Keratinocyte (primary cell): ENCODE measurements around the gene SEC24D. TPM values are rescaled to one million over a fixed set of nuclear protein-coding genes. Genes with fewer than 3 reads are reported as not detected.

Experiments
- DNase-seq: peaks from one replicate; pipeline ENCODE4 v3.0.0-alpha.2; 2011; ENCODE audit warnings: low read depth, missing footprints, low spot score
- FAIRE-seq: peaks from 2 replicates; lab custom pipeline; 2011; peaks lifted over from hg19 to GRCh38; lab: Jason Lieb, UNC
- H2AFZ ChIP-seq: 2 replicates; pipeline ENCODE4 v1.6.0; 2012; ENCODE audit warnings: low read length, control low read depth, inconsistent platforms; ENCODE audit not compliant: control insufficient read depth
- H3K27ac ChIP-seq: 2 replicates; pipeline ENCODE4 v1.5.1; 2011; ENCODE audit warnings: low read length; ENCODE audit not compliant: control insufficient read depth, insufficient read depth
- H3K27me3 ChIP-seq: 3 replicates; pipeline ENCODE4 v1.6.0; 2011; ENCODE audit warnings: low read length; ENCODE audit not compliant: control insufficient read depth, insufficient read depth; ENCODE audit errors: extremely low read depth
- H3K36me3 ChIP-seq, 2 experiments: 2 replicates in 1 of 2; 3 replicates in 1 of 2; pipeline ENCODE4 v1.5.1; 2011; ENCODE audit warnings: low read length in 2 of 2, mild to moderate bottlenecking in 1 of 2; ENCODE audit not compliant: control insufficient read depth in 2 of 2, insufficient read depth in 2 of 2; ENCODE audit errors: extremely low read depth in 1 of 2
- H3K4me1 ChIP-seq: 3 replicates; pipeline ENCODE4 v1.5.1; 2011; ENCODE audit warnings: low read length; ENCODE audit not compliant: control insufficient read depth, insufficient read depth; ENCODE audit errors: extremely low read depth
- H3K4me2 ChIP-seq: 3 replicates; pipeline ENCODE4 v1.6.0; 2011; ENCODE audit warnings: low read depth, low read length; ENCODE audit not compliant: control insufficient read depth, insufficient read depth; ENCODE audit errors: extremely low read depth
- H3K4me3 ChIP-seq, 3 experiments: fragments of 200-600 bp in 1 of 3; sonication (generic) in 1 of 3; 2 replicates in 2 of 3; 3 replicates in 1 of 3; pipeline ENCODE4 v1.5.1; 2011 to 2016; ENCODE audit warnings: low read length in 3 of 3, mild to moderate bottlenecking in 3 of 3, control low read depth in 2 of 3, inconsistent platforms in 1 of 3, low read depth in 1 of 3, mixed read lengths in 1 of 3, mixed run types in 1 of 3, moderate library complexity in 1 of 3; ENCODE audit not compliant: control insufficient read depth in 2 of 3, insufficient read depth in 2 of 3; ENCODE audit errors: extremely low read depth in 1 of 3
- H3K79me2 ChIP-seq: 2 replicates; pipeline ENCODE4 v1.6.0; 2012; ENCODE audit warnings: low read length; ENCODE audit not compliant: control insufficient read depth, insufficient read depth
- H3K9ac ChIP-seq: 3 replicates; pipeline ENCODE4 v1.6.0; 2011; ENCODE audit warnings: low read length; ENCODE audit not compliant: control insufficient read depth, insufficient read depth; ENCODE audit errors: extremely low read depth
- H3K9me1 ChIP-seq: 3 replicates; pipeline ENCODE4 v1.6.0; 2011; ENCODE audit warnings: low read length; ENCODE audit not compliant: control insufficient read depth, insufficient read depth; ENCODE audit errors: extremely low read depth
- H3K9me3 ChIP-seq: 2 replicates; pipeline ENCODE4 v1.5.1; 2012; ENCODE audit warnings: low read depth, low read length; ENCODE audit not compliant: control insufficient read depth
- H4K20me1 ChIP-seq: 3 replicates; pipeline ENCODE4 v1.6.0; 2011; ENCODE audit warnings: low read length; ENCODE audit not compliant: control insufficient read depth, insufficient read depth; ENCODE audit errors: extremely low read depth
- EZH2 ChIP-seq: IDR thresholded peaks from one replicate; pipeline ENCODE4 v1.6.1; 2012; ENCODE audit warnings: inconsistent platforms, mild to moderate bottlenecking, low read length, moderate library complexity
- dilution Hi-C: fragments of 300-500 bp; cut with MboI; formaldehyde crosslinking; loops from one replicate; pipeline ENCODE4 v1.7.0; 2020; ENCODE audit warnings: low sequenced_read_pairs; ENCODE audit not compliant: extremely low pct_ligation_motif_present
- polyA plus RNA-seq, 5 experiments: library from polyadenylated mRNA; depleted of rRNA in 3 of 5; stranded (reverse) in 3 of 5; stranded (forward) in 1 of 5; unstranded in 1 of 5; fragments of >200 nt; gene quantifications; 1 replicate in 1 of 5; 2 replicates in 3 of 5; 3 replicates in 1 of 5; pipeline versions ENCODE4 v1.2.1 to v1.2.3, GENCODE V29; 2011 to 2012; ENCODE audit warnings: missing spikeins in 2 of 5, low read depth in 1 of 5, low replicate concordance in 1 of 5
- TF ChIP-seq, protein P1 (sequence below), 3 experiments: IDR thresholded peaks in 1 of 3; conservative IDR thresholded peaks in 1 of 3; optimal IDR thresholded peaks in 1 of 3; 2 replicates in 2 of 3; 3 replicates in 1 of 3; pipeline versions ENCODE3 to v1.5.1; 2011; ENCODE audit warnings: low read length in 3 of 3, mild to moderate bottlenecking in 3 of 3, moderate library complexity in 2 of 3, control low read depth in 1 of 3, inconsistent platforms in 1 of 3; ENCODE audit not compliant: insufficient read depth in 2 of 3; ENCODE audit errors: extremely low read depth in 1 of 3

Gene SEC24D
- polyA plus RNA-seq, 1 donor (not counting 4 experiments of a cell fraction or from before 2014, with no cell fraction given) = 24.9 TPM

DNA sequence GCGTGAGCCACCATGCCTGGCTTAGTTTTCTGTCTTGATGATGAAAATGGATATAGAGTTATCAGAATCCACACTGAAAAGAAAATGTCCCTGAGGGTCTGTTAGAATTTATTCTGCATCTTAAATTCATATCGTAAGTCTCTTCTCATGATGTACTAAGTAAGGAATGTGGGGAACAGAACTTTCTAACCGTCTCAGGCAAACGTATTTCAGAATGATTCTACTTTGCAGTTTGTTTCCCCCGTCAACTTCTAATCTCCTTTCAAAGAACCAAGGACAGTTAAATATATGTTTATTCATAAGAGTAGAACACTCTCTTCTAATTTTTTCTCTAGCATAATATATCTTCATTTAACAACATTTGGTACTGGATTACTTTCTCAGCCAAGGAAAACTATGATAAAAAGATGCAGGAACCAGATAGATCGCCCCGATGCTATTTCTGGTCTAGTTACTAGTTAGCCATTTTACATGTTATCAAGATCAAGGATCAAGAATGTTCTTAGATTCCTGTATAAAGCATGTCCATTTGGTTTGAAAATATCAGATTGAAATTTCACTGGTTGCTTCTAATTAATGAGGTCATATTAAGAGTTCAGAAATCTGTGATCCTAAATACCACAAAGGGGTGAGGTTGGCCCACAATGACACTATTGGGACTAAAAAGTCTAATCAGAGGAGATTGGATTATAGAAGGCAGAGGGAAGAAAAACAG, 101.3 kb downstream of the SEC24D start:
- Histone ChIP-seq H3K27ac (no peak overlapping the region), H3K27me3 (no peaks in the 10 kb centered on the region), H3K4me1 (peaks cover 7% of the 10 kb centered on the region), H3K4me2 (no peak overlapping the region), H3K9ac (no peak overlapping the region), H3K36me3 (peaks cover 7 to 21% of the 10 kb centered on the region in 2 experiments), H2AFZ (no peak overlapping the region), H3K9me3 (no peaks in the 10 kb centered on the region), H3K9me1 (no peaks in the 10 kb centered on the region), H3K4me3 (no peak overlapping the region), H3K79me2 (no peaks in the 10 kb centered on the region), H4K20me1 (no peaks in the 10 kb centered on the region)
- FAIRE-seq = no peak
- no peak for DNase-seq
- dilution Hi-C loops = no loop called here
- TF ChIP-seq, protein P1, sequence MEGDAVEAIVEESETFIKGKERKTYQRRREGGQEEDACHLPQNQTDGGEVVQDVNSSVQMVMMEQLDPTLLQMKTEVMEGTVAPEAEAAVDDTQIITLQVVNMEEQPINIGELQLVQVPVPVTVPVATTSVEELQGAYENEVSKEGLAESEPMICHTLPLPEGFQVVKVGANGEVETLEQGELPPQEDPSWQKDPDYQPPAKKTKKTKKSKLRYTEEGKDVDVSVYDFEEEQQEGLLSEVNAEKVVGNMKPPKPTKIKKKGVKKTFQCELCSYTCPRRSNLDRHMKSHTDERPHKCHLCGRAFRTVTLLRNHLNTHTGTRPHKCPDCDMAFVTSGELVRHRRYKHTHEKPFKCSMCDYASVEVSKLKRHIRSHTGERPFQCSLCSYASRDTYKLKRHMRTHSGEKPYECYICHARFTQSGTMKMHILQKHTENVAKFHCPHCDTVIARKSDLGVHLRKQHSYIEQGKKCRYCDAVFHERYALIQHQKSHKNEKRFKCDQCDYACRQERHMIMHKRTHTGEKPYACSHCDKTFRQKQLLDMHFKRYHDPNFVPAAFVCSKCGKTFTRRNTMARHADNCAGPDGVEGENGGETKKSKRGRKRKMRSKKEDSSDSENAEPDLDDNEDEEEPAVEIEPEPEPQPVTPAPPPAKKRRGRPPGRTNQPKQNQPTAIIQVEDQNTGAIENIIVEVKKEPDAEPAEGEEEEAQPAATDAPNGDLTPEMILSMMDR (optimal IDR thresholded peaks at IDR 0.05 in 1 of 3, IDR thresholded peaks at IDR 0.05 in 1 of 3, conservative IDR thresholded peaks at IDR 0.05 in 1 of 3; ENCODE audit: extremely low read depth in 1 of 3, insufficient read depth in 2 of 3, low read length in 3 of 3) = no peak
- TF ChIP-seq EZH2 = no peak

DNA sequence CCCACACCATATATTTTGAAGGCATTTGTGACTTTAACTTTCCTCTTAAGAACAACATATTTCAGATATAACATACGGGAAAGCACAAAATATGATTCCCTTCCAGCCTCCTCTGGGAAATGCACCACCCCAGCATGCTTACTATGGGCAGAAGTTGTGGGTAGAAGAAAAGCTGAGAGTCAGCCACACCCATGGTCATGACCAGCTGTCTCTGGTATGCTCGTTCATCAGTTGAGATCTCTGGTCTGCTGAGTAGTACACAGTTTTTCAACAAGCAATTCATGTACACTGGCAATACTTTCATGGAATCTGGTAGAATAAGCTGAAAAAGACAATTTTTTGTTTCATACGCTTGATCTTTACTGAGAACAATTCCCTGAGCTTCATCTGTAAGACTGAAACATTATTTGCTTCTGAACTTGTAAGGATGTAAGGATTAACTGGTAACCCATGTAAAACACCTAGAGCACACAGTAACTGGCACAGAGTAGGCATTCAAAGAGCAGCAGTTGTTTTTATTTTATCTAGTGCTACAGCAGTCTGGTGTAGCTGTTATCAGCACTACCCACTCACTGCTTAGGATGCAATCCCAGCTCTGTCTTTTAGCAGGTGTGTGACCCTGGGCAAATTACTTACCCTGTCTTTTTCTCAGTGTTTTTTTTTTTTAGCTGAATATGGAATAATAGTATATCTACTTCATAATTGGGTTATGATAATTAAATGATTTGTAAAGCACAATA, 103.2 kb downstream of the SEC24D start:
- Histone ChIP-seq H2AFZ (no peak overlapping the region), H3K9me3 (no peaks in the 10 kb centered on the region), H3K4me1 (peaks cover 7% of the 10 kb centered on the region), H4K20me1 (no peaks in the 10 kb centered on the region), H3K36me3 (peaks cover 10 to 22% of the 10 kb centered on the region in 2 experiments), H3K27me3 (no peaks in the 10 kb centered on the region), H3K9ac (no peak overlapping the region), H3K4me2 (no peak overlapping the region), H3K9me1 (no peaks in the 10 kb centered on the region), H3K4me3 (no peak overlapping the region), H3K79me2 (no peaks in the 10 kb centered on the region), H3K27ac (no peak overlapping the region)
- TF ChIP-seq, protein P1 (optimal IDR thresholded peaks at IDR 0.05 in 1 of 3, IDR thresholded peaks at IDR 0.05 in 1 of 3, conservative IDR thresholded peaks at IDR 0.05 in 1 of 3; ENCODE audit: extremely low read depth in 1 of 3, insufficient read depth in 2 of 3, low read length in 3 of 3) = no peak
- TF ChIP-seq EZH2 = no peak
- no peak for DNase-seq
- FAIRE-seq = peak; percentile 85
- dilution Hi-C loops = no loop called here
